GM21515 (cell line): ENCODE measurements around the gene RAP1A.

Experiments
- ATAC-seq: cut with Tn5 transposase; IDR thresholded peaks from one replicate; pipeline ENCODE4 v1.9.1; 2021; ENCODE audit not compliant: unreplicated experiment

The RAP1A gene

DNA sequence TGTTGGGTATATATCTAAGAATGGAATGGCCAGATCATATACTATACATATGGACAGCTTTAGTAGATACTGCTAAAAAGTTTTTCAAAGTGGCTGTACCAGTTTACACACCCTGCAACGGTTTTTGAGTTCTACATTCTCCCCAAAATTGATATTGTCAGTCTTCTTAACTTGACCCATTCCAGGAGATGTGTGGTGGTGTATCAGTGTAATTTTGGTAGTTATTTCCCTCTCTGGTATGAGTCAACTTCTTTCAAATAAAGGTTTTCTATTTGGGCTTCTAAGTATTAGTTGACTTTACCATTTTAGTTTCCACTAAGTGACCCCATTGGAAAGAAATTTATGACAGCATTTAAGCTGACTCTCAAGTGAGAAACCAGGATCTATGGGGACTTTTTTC, 90.4 kb downstream of the RAP1A start:
- ATAC-seq = no peak

DNA sequence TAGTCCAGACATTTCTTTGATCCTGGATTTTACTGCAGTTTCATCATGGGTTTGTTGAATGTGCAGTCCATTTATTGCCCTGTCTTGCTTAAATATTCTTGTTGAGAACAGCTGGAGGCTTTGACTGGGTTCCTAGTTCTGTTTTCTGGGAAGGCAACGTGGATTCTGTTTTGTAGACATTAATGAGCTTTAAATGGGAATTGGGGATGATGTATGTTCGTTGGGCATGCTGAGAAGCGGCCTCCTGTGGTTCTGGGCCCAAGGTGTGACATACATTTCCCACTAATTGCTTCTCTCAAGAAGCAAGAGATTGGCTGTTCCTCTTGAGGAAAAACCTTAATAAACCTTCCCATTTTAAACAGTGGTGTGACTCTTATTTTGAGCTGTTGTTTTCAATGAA, 96.7 kb downstream of the RAP1A start:
- ATAC-seq = no peak

DNA sequence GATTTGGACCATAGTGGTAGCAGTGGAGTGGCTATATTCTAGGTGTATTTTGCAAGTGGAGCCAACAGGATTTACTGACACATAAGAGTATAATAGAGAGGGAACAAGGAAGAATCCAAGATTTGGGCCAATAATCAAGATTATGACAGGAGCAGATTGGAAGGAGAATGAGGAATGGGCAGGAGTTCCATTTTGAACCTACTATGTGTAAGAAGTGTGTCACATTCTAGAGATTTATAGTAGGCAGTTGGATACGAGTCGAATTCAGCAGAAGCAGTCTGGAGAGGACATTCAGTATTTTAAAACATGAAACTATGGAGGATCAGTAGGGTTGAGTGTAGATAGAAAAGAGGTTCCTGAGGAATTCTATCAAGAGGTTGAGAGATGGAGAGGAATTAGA, 97.9 kb downstream of the RAP1A start:
- ATAC-seq = no peak

DNA sequence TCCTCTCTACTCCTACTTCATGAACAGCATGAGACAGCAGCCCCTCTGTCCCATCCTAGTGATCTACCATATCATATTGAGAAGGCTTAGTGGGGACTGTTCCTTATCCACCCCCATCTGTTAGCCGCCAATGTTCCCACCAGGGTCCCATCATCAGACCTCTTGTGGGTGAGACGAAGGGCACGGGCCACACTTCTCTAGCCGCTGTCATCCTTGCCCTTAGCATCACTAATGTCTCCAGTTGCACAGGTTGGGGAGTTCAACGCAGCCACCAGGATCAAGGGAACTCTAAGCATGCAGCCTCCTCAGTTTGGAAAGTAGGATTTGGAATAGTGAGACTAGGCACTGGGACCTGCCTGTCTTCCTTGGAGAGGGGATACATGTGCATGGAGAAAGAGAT, 99.5 kb downstream of the RAP1A start:
- no peak for ATAC-seq

DNA sequence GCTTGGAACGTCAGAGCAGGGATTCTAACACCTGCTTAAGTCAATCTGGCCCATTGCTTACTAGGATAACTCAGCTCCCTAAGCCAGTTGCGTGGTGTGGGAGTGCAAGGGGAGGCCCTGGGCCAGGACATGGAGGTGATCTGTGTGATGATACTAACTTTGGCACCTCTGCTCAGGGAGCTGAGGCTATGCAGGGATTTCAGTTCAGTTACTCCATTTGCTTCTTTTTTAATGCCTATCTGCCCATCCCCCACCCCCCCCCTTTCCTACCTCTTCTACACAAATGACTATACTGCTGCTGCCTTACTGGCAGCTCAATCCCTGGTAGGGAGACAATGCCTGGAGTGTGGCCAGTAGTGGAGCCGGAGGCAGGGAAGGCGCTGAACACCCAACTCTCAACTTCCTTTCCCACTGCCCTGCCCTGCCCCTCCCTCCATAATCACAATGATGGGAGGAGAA, 100.1 kb downstream of the RAP1A start:
- no peak for ATAC-seq

DNA sequence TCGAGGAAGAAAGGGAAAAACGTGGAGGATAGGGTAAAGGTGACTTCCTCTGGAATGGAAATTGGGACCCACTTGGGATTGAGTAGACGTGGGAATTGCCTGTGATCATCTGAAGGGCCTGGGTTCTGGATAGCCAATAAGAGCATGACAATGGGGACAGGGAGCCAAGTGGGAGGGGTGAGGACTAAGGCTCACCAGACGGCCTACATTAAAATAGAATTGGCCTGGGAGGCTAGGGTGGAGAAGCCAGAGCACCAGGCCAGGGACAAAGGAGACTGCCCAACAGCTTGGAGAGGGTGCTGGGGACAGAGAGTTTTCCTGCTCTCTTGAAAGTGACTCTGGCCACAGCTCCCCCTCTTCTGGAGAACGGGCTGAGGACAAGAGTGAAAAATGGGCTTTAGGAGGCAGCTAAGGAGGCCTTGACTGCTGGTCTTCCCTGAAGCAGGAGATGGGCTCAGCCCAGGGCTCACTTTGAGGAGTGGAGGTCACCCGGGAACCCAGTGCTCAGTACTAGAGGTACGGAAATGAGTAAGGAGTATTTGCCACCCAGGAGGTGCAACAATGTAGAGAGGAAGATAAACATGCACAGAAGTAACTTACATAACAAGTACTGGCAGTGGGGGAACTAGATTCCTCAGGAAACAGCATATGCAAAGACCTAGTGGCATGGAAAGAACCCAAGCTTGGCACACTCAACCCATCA, 100.8 kb downstream of the RAP1A start:
- no peak for ATAC-seq

DNA sequence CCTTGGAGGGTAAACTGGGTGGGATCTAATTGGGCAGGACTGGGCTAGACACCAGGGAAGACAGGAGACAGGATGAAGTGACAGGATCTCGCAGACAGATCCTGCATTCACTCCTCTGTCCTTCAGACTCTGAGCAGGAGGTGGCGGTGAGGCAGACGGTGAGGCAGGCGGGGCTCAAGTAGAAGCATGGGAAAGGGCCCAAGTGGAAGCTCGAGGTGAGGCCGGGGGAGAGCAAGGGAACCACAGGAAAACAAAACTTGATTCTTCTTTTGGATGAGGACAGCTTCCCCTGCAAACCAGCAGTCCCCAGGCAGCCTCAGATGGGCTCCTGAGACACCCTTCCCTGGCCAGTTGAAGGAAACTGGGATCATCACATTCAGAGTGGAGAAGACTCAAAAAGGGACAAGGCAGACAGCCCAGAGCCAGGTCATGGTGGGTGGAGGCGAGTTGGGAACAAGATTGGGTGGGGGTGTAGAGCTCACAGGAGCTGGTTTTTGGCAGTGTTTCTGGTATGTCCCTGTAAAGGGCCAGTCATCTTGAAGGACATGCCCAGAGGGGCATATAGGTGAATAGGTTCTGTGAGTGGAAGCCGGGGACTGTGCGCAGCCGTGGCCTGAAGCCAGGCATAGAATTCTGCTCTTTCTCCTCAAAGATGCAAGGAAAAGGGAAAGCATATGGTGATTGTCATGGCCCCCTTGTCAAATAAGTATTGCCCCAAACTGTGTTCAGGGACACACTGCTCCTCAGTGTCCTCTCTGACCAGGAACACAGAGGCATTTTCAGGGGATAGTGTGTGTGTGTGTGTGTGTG, 101.6 kb downstream of the RAP1A start:
- ATAC-seq = no peak

DNA sequence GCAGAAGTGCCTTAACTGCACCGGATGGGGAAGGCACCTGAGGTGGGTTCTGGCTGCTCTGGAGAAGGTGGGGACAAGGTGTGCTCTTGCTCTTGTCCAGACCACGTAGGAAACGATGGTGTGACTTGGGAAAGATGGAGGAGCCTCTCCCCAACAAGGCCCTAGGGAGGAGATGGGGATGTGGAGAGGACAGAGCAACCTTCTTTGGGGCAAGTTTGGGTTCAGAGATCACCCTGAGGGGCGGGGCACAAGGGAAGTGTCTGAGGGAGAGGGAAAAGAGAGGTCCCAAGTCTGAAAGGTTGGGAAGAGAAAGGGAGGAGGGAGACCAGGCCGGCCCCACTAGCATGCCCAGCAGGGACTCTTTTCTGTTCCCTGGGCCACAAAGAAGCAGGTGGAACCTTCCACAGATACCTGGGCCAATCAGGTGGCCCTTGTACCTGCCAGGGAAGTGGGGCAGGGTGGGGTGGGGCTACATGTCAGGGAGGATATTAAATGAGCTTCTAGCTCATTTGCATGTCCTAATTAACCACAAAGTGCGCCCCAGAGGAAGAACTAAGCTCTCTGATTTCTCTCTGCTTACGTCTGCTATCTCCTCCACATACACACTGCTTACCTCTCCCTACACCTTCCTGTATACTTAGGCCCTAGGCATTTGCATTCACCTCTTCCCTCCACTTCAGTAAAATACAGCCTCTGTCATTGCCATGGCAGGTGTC, 103.7 kb downstream of the RAP1A start:
- ATAC-seq = no peak

DNA sequence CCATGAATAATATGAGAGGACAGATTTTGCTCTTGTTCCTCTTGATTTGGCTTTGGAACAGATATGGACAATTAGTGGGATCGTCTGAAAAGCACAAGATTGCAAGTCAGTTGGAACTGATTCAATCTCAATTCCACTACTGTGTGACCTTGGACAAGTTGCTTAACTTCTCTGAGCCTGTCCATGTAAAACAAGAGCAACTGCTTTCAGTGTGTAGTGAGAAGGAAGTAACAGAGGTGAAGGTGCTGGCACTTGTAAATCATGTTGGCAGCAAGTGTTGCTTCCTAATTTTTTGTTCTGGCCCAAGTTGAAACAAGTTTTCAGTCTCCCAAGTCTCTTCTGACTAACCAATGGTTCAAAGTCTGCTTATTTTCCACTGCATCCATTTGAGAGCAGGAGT, 104.3 kb downstream of the RAP1A start:
- no peak for ATAC-seq

DNA sequence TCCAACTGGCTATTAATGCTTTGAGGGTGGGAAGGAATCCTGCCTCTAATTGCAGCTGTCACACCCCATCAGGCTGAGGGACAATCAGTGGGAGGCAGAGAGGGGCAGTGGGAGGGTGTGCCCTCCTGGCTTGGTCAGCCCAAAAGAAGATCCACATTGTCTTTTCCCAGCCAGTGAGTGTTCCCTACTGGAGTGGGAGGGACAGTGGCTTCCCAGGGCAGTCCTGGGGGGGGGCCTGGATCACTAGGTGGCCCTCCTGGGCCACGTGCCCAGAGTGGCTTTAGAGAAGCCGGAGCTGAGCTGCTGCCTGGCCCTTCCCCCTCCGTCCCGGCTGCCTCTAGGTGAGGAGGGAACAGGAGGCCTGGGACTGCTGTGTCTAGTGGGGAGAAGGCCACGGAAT, 105.6 kb downstream of the RAP1A start:
- ATAC-seq = no peak

DNA sequence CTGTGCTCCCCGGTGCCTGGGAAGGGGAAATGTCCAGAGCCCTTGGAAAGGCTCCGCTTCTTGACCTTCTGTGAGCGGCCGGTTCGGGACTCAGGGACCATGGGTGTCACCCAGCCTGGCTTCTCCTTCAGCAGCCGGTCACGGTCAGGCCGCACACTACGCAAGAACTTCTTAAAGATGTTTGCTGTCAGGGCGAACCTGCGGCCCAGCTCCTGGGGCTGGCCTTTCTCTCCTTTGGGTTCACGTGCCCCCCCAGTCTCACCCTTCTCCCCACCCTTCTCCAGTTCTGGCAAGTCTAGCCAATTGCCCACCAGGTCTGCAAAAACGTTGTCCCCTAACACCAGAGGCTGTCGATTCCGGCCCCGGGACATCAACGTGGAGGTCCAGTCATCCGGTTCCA, 107.5 kb downstream of the RAP1A start:
- no peak for ATAC-seq

DNA sequence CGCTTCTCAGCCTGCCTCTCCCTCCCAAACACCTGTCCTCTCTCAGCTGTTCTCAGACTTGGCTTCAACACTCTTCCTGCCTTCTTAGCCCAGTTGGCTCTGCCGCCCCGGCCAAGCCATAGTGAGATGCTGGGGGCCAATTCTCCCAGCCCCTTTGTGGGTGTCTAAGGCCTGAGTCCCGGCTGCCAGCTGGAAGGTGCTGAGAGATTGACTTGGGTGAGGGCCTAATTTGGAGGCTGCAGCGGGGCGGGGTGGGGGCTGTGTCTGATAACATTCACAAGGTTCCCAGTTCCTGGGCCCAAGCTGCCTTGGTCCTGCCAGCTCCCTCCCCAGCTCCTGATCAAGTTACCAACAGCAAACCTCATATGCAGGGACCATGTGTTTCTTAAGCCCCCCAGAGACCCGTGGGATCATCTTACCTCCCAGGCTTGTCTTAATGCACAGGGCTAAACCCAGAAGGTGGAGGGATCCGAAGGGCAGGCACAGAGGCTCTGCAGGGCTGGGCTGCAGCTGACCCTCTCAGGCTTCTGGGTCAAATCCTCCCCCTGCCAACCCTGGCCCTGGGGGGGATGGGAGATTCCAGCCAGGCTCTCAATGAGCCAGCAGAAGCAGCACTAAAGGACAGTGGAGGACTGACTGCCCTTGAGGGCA, 109.8 kb downstream of the RAP1A start:
- no peak for ATAC-seq

DNA sequence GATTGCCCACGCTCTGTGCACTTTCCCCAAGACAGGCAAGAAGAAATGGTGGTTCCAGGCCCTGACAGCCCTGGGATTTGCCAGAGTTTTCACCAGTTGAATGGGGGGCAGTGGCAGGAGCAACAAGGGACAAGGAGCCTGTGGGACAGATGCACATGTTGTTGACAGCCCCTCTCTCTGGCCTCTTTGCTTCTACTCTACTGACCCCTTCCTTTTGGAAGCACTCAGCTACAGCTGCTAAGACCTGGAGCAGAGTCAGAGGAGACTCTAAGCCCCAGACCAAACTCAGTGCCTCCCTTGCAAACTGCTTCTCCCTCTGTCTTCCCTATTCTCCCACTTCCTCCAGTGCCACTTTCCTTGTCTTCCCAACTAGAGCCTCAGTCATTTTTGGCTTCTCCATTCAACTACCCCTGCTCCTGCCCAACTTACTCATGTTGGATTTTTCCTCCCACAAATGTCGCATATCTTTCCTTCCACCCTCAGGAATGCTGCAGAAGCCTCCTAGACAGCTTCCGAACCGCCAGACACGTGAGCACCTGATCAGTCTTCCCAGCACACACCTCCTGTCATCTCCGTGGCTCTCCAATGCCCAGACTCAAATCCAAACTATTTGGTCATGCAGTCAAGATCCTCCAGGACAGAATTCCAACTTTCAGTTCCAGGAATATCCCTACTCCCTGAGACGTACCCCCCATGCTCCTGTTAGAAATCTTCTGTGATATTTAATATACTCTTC, 110.5 kb downstream of the RAP1A start:
- ATAC-seq = no peak

DNA sequence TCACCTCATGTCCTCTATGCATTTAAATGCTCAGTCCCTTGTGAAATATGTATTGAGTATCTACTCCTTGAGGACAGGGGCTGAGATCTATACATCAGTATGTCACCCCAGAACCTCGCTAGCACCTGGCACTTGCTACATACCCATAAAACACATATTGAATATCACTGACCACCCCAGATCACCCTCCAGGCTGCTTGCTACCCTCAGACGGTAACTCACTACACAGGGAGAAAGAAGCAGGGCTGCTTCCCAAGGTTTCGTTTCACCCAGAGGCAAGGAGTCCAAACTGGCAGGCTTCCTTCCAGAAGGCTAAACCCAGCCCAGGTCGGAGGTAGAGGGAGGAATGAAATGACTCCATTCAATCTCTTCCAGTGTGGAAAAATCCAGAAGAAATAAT, 111.1 kb downstream of the RAP1A start:
- ATAC-seq = no peak

DNA sequence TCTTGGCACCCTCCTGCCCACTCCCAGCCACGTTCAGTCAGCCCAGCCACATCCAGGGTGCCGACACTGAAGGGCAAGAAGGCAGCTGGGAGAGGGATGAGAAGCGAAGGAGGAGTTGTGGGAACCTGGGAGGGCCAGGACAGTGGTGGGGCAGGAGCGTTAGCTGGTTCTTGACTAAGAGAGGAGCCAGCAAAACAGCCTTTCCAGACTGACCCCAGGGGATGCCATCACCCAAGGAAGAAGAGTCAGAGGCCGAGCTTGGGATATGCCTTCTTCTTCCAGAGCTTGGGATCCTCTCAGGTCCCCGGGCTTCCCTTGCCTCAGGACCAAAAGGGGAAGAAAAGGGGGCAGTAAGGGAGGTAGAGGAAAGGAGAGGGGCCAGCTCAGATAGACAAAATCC, 112.4 kb downstream of the RAP1A start:
- ATAC-seq = no peak

DNA sequence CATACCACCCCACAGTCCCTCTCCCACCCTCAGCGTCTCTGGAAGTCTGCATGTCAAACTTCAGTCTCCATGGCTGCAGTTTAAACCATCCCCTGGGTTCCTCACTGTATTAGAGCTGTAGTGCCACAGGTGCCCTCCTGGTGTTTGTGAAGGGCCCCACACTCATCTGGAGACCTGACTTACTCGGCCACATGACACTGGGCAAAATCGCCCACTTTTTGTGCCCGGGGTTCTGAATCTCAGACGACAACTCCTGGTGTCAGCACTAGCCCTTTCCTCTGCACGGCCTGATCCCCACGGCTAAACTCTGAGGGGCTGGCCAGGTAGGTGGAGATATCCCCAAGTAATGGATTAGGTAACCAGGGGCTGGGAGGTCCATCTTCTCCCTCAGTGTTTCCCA, 113.1 kb downstream of the RAP1A start:
- ATAC-seq = no peak

DNA sequence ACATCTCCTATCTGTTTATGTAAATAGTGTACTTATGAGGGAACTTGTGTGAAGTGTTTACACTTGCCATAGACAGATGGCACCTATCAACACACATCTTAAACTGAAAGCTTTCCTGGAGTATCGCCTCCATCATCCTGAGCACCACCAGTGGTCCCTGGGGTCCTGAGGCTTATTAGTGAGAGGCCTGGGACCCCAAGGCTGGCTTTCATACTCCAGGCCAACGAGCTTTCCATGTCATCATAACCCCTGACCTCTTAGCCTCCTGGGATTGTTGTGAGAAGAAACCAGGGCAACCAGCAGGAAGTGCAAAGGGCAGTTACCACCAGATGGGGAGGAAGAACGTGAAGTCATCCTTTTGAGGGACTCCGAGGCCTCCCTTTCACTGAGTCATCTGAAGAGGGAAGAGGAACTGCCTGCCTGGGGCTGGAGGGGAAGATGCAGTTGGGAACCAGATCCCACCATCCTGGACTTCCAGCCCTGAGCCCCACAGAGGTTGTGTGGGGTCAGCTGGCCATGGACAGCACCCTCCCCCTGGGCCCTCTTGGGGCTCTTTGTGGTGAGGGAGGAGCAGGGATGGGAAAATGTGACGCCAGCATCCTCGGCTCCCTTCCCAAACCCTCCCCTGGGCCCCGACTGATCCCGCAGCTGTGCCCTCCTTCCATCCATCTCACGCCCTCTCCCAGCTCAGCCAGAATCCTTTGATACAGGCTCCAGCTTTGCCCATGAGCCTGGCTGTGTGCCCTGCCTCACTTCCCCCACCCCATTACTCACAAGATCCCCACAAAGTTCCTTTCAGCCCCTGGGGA, 113.8 kb downstream of the RAP1A start:
- no peak for ATAC-seq

DNA sequence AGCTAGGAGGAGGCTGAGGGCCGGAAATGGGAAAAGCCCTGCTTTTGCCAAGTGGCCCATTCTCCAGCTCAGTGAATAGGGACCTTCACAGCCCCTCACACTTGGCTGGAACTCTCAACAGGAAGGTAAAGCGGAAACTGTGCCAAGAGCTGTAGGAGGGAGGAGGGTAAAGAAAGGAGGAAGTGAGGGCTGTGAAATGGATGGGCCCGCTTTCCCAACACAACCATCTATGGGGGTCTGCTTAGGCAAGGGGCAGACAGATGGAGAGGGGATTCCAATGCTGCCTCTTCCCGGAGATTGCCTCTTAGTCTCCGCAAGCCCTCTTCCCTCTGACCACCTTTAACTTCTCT, 114.4 kb downstream of the RAP1A start:
- no peak for ATAC-seq

DNA sequence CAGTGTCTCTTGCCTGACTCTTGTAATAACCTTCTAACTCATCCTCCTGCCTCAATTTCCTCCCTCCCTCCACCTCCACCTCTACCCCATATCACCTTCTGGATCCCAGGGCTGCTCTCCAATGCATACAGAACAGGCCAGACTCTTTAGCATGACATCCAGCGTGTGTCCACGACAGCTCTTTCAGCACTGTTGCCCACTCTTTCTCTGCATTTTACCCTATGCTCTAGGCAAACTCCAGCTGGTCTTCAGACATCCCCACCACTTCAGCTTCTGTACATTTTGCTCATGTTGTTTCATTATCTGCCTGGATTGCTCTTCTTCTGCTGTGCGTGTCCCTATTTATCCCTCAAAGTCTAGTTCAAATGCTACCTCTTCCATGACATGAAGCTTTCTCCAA, 114.8 kb downstream of the RAP1A start:
- no peak for ATAC-seq

DNA sequence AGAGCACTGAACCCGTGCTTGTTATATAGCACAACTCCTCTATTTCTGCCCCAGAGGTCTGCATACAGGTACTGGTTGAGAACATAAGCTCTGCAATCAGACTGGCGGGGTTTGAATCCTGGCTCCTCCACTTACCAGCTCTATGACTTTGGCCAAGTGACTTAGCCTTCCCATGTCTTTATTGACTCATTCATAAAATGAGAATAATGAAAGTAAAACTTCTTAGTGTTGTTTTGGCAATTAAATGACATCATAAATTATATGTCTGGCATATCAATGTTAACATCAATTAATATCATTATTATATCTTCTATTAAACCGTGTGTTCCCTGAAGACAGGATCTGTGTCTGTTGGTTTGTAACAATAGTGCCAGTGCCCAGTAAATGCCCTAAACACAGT, 115.3 kb downstream of the RAP1A start:
- ATAC-seq = no peak
